Medulla oblongata (tissue), 1 donor: Measurements from ENCODE around the gene ASIC5.
"Not testable (repeated sequence)": the region's sequence is repeated elsewhere in the genome, so short reads cannot be mapped to it uniquely, and the experiment has no call there.

Experiments
- DNase-seq: peaks from one replicate; pipeline ENCODE4 v3.0.0-alpha.2; 2015; ENCODE audit errors: extremely low spot score

ASIC5 gene

GRCh38 chr4:155800685-155801343, 65.3 kb downstream of the ASIC5 start:
- DNase-seq: no peak

DNA sequence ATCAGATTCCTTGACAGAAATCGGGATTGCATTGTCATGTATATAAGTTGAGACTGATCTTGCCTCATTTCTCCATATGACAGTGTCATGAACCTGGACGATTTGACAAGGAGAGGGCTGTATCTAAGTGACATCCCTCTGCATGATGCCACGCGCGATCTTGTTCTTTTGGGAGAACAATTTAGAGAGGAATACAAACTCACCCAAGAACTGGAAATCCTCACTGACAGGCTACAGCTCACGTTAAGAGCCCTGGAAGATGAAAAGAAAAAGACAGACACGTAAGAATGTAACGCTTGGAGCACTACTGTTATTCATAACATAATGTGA, 66.3 kb downstream of the ASIC5 start:
- no peak for DNase-seq

GRCh38 chr4:155799116-155799793, 66.8 kb downstream of the ASIC5 start:
- DNase-seq: no peak

GRCh38 chr4:155797581-155797980, 68.5 kb downstream of the ASIC5 start:
- DNase-seq: not testable (repeated sequence)

DNA sequence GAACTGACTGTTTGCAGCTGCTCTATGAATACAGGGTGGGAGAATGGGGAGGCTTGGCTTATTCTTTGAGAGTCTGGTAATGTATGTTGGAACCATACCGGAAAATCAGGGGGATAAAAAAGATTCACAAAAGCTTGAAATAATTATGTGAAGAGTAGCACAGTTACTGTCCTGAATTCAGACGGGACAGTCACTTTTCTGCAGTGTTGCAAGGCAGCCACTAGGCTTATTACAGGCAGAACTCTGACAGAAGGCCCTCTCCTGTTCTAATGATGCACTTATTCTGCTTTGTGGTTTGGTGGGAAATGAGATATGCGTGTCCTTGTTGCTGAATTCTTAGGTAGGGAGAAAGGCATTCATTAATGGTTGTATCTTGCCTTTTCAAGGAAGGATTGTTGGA, 70.1 kb downstream of the ASIC5 start:
- no peak for DNase-seq

GRCh38 chr4:155794589-155795236, 71.4 kb downstream of the ASIC5 start:
- DNase-seq: no peak

DNA sequence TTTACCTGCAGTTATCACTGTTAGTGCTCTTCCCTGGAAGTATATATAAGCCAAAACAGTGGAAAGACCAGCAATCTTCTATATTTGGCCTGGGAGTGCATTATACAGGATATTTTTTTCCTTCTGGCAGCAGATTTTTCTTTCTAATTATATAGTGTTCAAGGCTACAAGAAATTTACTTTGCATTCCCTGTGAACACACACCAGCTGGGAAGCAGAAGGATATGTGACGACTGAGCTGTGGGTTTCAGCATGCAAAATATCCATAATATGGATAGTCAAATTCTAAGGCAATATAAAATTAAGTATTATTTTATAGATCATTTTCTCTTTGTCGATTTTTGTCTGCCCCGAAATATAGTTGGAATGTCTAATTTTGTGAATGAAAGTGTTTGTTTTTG, 76.1 kb downstream of the ASIC5 start:
- DNase-seq: no peak

DNA sequence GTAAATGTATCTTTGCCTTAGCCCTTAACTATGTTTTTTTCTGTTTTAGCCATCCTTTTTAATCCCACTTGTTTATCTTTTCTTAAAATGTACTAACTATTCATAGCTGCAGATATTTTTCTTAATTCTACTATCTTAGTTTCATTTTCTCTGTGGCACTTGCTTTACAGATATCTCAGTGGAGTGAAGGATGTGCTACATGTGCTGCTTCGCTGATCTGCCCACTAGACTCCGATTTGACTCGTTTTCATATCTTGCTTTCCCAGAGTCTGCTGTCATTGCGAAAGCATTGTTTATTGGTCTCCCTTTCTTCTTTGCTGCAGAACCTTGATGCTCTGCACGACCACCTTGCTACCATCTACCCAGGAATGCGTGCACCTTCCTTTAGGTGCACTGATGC, 76.7 kb downstream of the ASIC5 start:
- no peak for DNase-seq

GRCh38 chr4:155787113-155787710, 78.9 kb downstream of the ASIC5 start:
- peak; percentile 73 for DNase-seq

GRCh38 chr4:155785828-155786227, 80.2 kb downstream of the ASIC5 start:
- DNase-seq: no peak

- DNase-seq: no peak
Observed at GRCh38 chr4:155784637-155785036, 81.4 kb downstream of the ASIC5 start.

DNA sequence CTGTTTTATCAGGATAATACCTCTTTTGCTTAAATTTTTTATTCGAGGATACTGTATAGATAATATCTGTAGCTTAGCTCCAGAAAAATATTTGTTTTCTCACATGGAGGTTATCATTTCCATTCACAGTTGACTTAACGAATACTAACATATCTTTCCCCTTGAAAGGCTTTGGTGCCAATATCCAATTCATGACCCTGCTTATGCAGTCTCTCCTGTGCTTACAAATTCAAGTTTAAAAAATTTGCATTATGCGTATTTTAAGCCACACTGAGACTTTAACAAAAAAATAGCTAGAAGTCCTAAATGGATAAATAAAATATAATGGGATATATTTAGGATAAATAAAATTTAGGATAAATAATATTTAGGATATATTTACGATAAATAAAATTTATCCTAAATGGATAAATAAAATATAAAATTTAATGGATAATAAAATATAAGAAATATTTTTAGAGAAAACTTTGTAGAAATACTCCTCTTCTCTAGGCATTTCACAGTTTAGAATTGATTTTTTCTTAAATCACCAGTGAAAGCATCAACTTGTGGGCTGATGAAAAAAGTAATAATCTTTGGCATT, 84.7 kb downstream of the ASIC5 start:
- DNase-seq: no peak

GRCh38 chr4:155780775-155781174, 85.3 kb downstream of the ASIC5 start:
- DNase-seq: no peak
